SK-N-MC (cell line): Measurements from ENCODE around the gene GPR176.

ENCODE experiments used
- EZH2 ChIP-seq: fragments of 200-600 bp; sonication (generic); IDR thresholded peaks from one replicate; pipeline ENCODE4 v1.6.1; 2017; ENCODE audit warnings: antibody characterized with exemption
- FOXP2 ChIP-seq: optimal IDR thresholded peaks from 2 replicates; pipeline ENCODE3; 2011; ENCODE audit warnings: mild to moderate bottlenecking, moderate library complexity; ENCODE audit not compliant: insufficient read depth; ENCODE audit errors: extremely low read length, control extremely low read depth
- POLR2AphosphoS5 ChIP-seq: IDR thresholded peaks from 2 replicates; pipeline ENCODE4 v1.6.1; 2012; ENCODE audit warnings: mild to moderate bottlenecking, low read depth, low read length, borderline replicate concordance

GRCh38 chr15:39885099-39885777 lies 34.8 kb downstream of the GPR176 start:
- TF ChIP-seq POLR2AphosphoS5 (no peak), EZH2 (no peak), FOXP2 (no peak)
